ENCODE data around the gene MLLT3.

Gene MLLT3

GRCh38 chr9:20405078-20405477 is 217.2 kb downstream of the MLLT3 start:
- Histone ChIP-seq H3K36me3 (ENCODE audit: insufficient read depth, low read length) (peaks cover 3% of the 10 kb centered on the region; the same call in 1 of the 2 replicates), H3K79me2 (ENCODE audit: insufficient read depth, low read length) (no peaks in the 10 kb centered on the region), H2AFZ (ENCODE audit: low read depth, low read length) (no peak overlapping the region), H3K4me1 (ENCODE audit: insufficient read depth, low read length) (no peaks in the 10 kb centered on the region), H3K4me2 (ENCODE audit: insufficient read depth, low read length) (no peak overlapping the region), H3K4me3 (ENCODE audit: low read depth in 1 of 2, low read length in 2 of 2) (no peak overlapping the region), H3K27ac (ENCODE audit: low read length) (no peak overlapping the region), H4K20me1 (ENCODE audit: insufficient read depth, low read length) (no peaks in the 10 kb centered on the region), H3K27me3 (ENCODE audit: insufficient read depth, low read length, poor library complexity) (no peaks in the 10 kb centered on the region), H3K9ac (ENCODE audit: low read depth, low read length) (no peak overlapping the region), H3K9me3 (ENCODE audit: insufficient read depth, low read length, severe bottlenecking) (no peaks in the 10 kb centered on the region)
- ATAC-seq (ENCODE audit: insufficient read depth, low read depth) (no peak), DNase-seq (no peak)
- no peak for TF ChIP-seq EZH2 (IDR thresholded peaks at IDR 0.05; ENCODE audit: borderline replicate concordance, low read depth, low read length, severe bottlenecking)
- no peak for TF ChIP-seq CTCF (IDR thresholded peaks at IDR 0.05; ENCODE audit: borderline replicate concordance, extremely low read depth, low read length, poor library complexity, severe bottlenecking)

- H3K4me2 ChIP-seq (ENCODE audit: insufficient read depth, low read length), result no peak overlapping the region
- H3K4me1 ChIP-seq (ENCODE audit: insufficient read depth, low read length), result no peaks in the 10 kb centered on the region
- no peaks in the 10 kb centered on the region for H3K9me3 ChIP-seq (ENCODE audit: insufficient read depth, low read length, severe bottlenecking)
- no peaks in the 10 kb centered on the region for H3K79me2 ChIP-seq (ENCODE audit: insufficient read depth, low read length)
- no peak overlapping the region for H3K4me3 ChIP-seq (ENCODE audit: low read depth in 1 of 2, low read length in 2 of 2)
- no peaks in the 10 kb centered on the region for H4K20me1 ChIP-seq (ENCODE audit: insufficient read depth, low read length)
- H2AFZ ChIP-seq (ENCODE audit: low read depth, low read length), result no peak overlapping the region
- DNase-seq (no peak), ATAC-seq (ENCODE audit: insufficient read depth, low read depth) (no peak)
- no peaks in the 10 kb centered on the region for H3K27me3 ChIP-seq (ENCODE audit: insufficient read depth, low read length, poor library complexity)
- H3K36me3 ChIP-seq (ENCODE audit: insufficient read depth, low read length), result peaks cover 3% of the 10 kb centered on the region; the same call in 1 of the 2 replicates
- no peak overlapping the region for H3K27ac ChIP-seq (ENCODE audit: low read length)
- TF ChIP-seq EZH2 (IDR thresholded peaks at IDR 0.05; ENCODE audit: borderline replicate concordance, low read depth, low read length, severe bottlenecking), result no peak
- TF ChIP-seq CTCF (IDR thresholded peaks at IDR 0.05; ENCODE audit: borderline replicate concordance, extremely low read depth, low read length, poor library complexity, severe bottlenecking), result no peak
- no peak overlapping the region for H3K9ac ChIP-seq (ENCODE audit: low read depth, low read length)
These were observed 218.0 kb downstream of the MLLT3 start for GRCh38 chr9:20404192-20404813.

GRCh38 chr9:20403346-20403745 is 219.0 kb downstream of the MLLT3 start:
- H3K27me3 ChIP-seq (ENCODE audit: insufficient read depth, low read length, poor library complexity), result no peaks in the 10 kb centered on the region
- H3K9me3 ChIP-seq (ENCODE audit: insufficient read depth, low read length, severe bottlenecking), result no peaks in the 10 kb centered on the region
- no peak overlapping the region for H3K4me2 ChIP-seq (ENCODE audit: insufficient read depth, low read length)
- DNase-seq, result no peak
- H3K27ac ChIP-seq (ENCODE audit: low read length), result no peak overlapping the region
- ATAC-seq (ENCODE audit: insufficient read depth, low read depth), result no peak
- H3K9ac ChIP-seq (ENCODE audit: low read depth, low read length), result no peak overlapping the region
- no peak overlapping the region for H3K4me3 ChIP-seq (ENCODE audit: low read depth in 1 of 2, low read length in 2 of 2)
- no peaks in the 10 kb centered on the region for H3K79me2 ChIP-seq (ENCODE audit: insufficient read depth, low read length)
- TF ChIP-seq CTCF (IDR thresholded peaks at IDR 0.05; ENCODE audit: borderline replicate concordance, extremely low read depth, low read length, poor library complexity, severe bottlenecking) (no peak), EZH2 (IDR thresholded peaks at IDR 0.05; ENCODE audit: borderline replicate concordance, low read depth, low read length, severe bottlenecking) (no peak)
- no peak overlapping the region for H2AFZ ChIP-seq (ENCODE audit: low read depth, low read length)
- peaks cover 3% of the 10 kb centered on the region; the same call in 1 of the 2 replicates for H3K36me3 ChIP-seq (ENCODE audit: insufficient read depth, low read length)
- no peaks in the 10 kb centered on the region for H3K4me1 ChIP-seq (ENCODE audit: insufficient read depth, low read length)
- H4K20me1 ChIP-seq (ENCODE audit: insufficient read depth, low read length), result no peaks in the 10 kb centered on the region

All from DND-41 (cell line).